Thoracic aorta (tissue), 2 donors: ENCODE measurements around the gene PSMC6. TPM values are rescaled to one million over a fixed set of nuclear protein-coding genes. Genes with fewer than 3 reads are reported as not detected.

ENCODE experiments used
- ATAC-seq: fragments of 150-250 bp; one replicate; pipeline ENCODE4 v1.8.0; 2017; ENCODE audit warnings: low read depth; ENCODE audit not compliant: insufficient number of reproducible peaks, low FRiP score
- DNase-seq: peaks from one replicate; pipeline ENCODE4 v3.0.0-alpha.2; 2020; ENCODE audit warnings: low spot score
- H3K27ac ChIP-seq, 2 donors: fragments of 200-600 bp; sonication (generic); 1 replicate in 1 of 2; 2 replicates in 1 of 2; pipeline ENCODE4 v1.5.1; 2016; ENCODE audit warnings: mild to moderate bottlenecking in 2 of 2, moderate library complexity in 2 of 2
- H3K27me3 ChIP-seq: fragments of 200-600 bp; sonication (generic); replicated peaks from 2 replicates; pipeline ENCODE4 v1.6.0; 2016; ENCODE audit warnings: mild to moderate bottlenecking; ENCODE audit not compliant: insufficient read depth
- H3K36me3 ChIP-seq: fragments of 200-600 bp; sonication (generic); one replicate; pipeline ENCODE4 v1.5.1; 2016
- H3K4me1 ChIP-seq, 2 donors: fragments of 200-600 bp; sonication (generic); 1 replicate in 1 of 2; 2 replicates in 1 of 2; pipeline versions ENCODE4 v1.5.1 to v1.6.0; 2016; ENCODE audit warnings: low read depth in 2 of 2, mild to moderate bottlenecking in 1 of 2; ENCODE audit not compliant: control insufficient read depth in 1 of 2
- H3K4me3 ChIP-seq: fragments of 200-600 bp; sonication (generic); 2 replicates; pipeline ENCODE4 v1.5.1; 2016; ENCODE audit warnings: mild to moderate bottlenecking
- H3K9me3 ChIP-seq: fragments of 200-600 bp; sonication (generic); 2 replicates; pipeline ENCODE4 v1.5.1; 2016
- total RNA-seq, 2 donors: library from RNA; depleted of rRNA; stranded (reverse); fragments of >200 nt; gene quantifications; one replicate each; pipeline versions ENCODE4 v1.1.0 to v1.2.3, GENCODE V29; 2016
- TF ChIP-seq, protein P1 (sequence below): fragments of 200-600 bp; sonication (generic); IDR thresholded peaks from one replicate; pipeline ENCODE4 v1.5.1; 2019; ENCODE audit warnings: antibody characterized with exemption

The PSMC6 gene
- total RNA-seq, 2 donors from 2014 or later: 59.0 to 89.0 TPM

DNA sequence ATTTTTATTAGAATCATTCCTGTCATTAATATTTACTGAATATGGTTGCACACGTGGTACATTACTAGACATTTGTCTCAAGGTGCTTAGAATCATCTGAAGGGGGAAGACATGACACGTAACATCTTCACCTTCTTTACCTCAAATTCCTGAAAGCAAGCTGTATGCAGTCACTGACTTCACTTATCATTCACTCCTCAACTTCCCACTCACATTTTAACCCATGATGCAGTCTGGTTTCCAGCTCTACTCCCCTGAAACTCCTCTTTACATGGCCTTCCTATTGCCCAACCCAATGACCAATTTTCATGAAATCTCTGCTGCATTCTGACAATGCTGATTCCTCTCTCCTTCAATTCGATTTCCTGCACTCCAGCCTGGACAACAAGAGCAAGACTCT lies 5.8 kb upstream of the PSMC6 start:
- TF ChIP-seq, protein P1, sequence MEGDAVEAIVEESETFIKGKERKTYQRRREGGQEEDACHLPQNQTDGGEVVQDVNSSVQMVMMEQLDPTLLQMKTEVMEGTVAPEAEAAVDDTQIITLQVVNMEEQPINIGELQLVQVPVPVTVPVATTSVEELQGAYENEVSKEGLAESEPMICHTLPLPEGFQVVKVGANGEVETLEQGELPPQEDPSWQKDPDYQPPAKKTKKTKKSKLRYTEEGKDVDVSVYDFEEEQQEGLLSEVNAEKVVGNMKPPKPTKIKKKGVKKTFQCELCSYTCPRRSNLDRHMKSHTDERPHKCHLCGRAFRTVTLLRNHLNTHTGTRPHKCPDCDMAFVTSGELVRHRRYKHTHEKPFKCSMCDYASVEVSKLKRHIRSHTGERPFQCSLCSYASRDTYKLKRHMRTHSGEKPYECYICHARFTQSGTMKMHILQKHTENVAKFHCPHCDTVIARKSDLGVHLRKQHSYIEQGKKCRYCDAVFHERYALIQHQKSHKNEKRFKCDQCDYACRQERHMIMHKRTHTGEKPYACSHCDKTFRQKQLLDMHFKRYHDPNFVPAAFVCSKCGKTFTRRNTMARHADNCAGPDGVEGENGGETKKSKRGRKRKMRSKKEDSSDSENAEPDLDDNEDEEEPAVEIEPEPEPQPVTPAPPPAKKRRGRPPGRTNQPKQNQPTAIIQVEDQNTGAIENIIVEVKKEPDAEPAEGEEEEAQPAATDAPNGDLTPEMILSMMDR: no peak
- ATAC-seq: no peak
- no peak overlapping the region for H3K4me3 ChIP-seq
- no peaks in the 10 kb centered on the region for H3K27me3 ChIP-seq
- peaks cover 0 to under 1% of the 10 kb centered on the region in 2 donors for H3K4me1 ChIP-seq
- no peak overlapping the region for H3K27ac ChIP-seq
- no peaks in the 10 kb centered on the region for H3K36me3 ChIP-seq
- no peaks in the 10 kb centered on the region for H3K9me3 ChIP-seq
- DNase-seq: no peak

DNA sequence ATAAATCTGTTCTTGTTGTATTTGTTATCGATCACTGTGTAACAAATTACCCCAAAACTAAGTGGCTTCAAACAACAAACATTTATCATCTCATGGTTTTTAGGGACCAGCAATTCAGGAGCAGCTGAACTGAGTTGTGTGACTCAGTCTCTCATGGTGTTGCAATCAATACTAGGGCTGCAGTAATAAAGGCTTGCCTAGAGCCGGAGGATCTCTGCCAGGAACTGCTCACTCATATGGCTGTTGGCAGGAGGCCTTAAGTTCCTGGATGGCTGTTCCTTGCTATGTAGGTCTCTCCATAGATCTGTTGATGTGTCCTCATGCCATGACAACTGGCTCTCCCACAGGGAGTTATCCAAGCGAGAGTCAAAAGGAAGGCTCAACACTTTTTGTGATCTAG lies 3.8 kb upstream of the PSMC6 start:
- no peak for ATAC-seq
- H3K4me1 ChIP-seq: peaks cover 9 to 12% of the 10 kb centered on the region in 2 donors
- no peaks in the 10 kb centered on the region for H3K27me3 ChIP-seq
- H3K27ac ChIP-seq: no peak overlapping the region
- H3K36me3 ChIP-seq: no peaks in the 10 kb centered on the region
- TF ChIP-seq, protein P1: no peak
- no peak overlapping the region for H3K4me3 ChIP-seq
- DNase-seq: no peak
- H3K9me3 ChIP-seq: no peaks in the 10 kb centered on the region

DNA sequence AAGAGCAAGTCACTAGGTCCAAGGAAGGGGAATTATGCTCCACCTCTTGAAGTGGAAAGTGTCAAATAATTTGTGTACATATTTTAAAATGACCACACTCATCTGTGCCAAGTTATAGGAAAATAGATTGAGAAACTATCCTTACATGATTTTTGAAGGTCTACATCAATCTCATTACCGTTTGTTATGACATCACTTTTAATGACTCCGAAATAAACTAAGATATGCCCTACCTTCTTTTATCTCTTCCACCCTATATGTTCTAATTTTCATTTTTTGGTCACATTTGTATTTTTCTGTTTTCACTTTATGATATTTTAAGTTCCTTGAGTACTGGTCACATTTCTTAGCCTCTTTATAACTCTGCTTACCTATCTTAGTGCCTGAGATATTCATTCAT lies 3.3 kb upstream of the PSMC6 start:
- Histone ChIP-seq H3K36me3 (no peaks in the 10 kb centered on the region), H3K27ac (no peak overlapping the region), H3K4me3 (no peak overlapping the region), H3K4me1 (peaks cover 11 to 16% of the 10 kb centered on the region in 2 donors), H3K9me3 (no peaks in the 10 kb centered on the region), H3K27me3 (no peaks in the 10 kb centered on the region)
- ATAC-seq: no peak
- TF ChIP-seq, protein P1: no peak
- DNase-seq: no peak

DNA sequence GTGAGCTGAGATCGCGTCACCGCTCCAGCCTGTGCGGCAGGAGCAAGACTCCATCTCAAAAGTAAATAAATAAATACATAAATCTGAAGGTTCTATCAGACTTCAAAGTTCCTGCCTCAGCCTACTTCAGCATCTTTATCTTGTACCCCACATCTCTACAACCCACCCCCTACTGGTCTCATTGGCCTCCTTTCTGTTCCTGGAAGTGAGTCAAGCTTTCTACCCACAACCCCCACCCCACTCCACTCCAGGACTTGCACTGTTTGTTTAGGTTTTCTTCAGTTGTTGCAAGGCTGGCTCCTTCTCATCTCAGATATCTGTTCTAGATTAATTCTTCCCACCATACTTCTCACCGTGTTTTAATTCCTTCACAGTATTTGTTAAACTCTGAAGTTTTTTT lies 714 bp upstream of the PSMC6 start:
- Histone ChIP-seq H3K9me3 (no peaks in the 10 kb centered on the region), H3K36me3 (peaks cover 9% of the 10 kb centered on the region), H3K4me1 (peaks cover 17 to 23% of the 10 kb centered on the region in 2 donors), H3K27me3 (no peaks in the 10 kb centered on the region), H3K27ac (peak overlapping the region; percentile 73 to 87), H3K4me3 (peak overlapping the region; percentile 87)
- DNase-seq (no peak), ATAC-seq (no peak)
- TF ChIP-seq, protein P1: no peak

DNA sequence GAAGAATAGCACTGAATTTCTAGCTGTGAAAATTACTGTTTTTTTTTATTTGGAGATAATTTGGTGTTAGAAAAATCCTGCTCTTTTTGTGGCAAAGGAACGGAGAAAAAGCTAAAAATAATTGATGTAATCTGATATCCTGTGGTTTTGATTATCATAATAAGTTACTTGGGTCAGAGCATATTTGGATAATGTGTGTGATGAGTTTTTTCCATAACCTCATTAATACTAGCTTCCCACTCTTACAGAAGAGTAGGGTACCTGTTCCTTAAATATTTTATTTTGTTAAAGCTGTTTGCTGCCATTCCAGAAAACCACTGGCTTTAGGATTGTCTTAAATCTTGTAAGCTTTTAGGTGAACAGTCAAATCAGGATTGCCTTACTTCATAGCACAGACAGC lies 4.7 kb downstream of the PSMC6 start:
- no peak for ATAC-seq
- no peaks in the 10 kb centered on the region for H3K27me3 ChIP-seq
- DNase-seq: no peak
- no peak overlapping the region for H3K27ac ChIP-seq
- TF ChIP-seq, protein P1: no peak
- peaks cover 54% of the 10 kb centered on the region for H3K36me3 ChIP-seq
- no peak overlapping the region for H3K4me3 ChIP-seq
- peaks cover 13 to 22% of the 10 kb centered on the region in 2 donors for H3K4me1 ChIP-seq
- H3K9me3 ChIP-seq: no peaks in the 10 kb centered on the region
